Renal pelvis (tissue), 4 donors: ENCODE data around the gene AOPEP. TPM values are rescaled to one million over a fixed set of nuclear protein-coding genes. Genes with fewer than 3 reads are reported as not detected.
"Not testable (repeated sequence)": the region's sequence is repeated elsewhere in the genome, so short reads cannot be mapped to it uniquely, and the experiment has no call there.

Experiments used
- DNase-seq: peaks from one replicate; pipeline ENCODE4 v3.0.0-alpha.2; 2013
- polyA plus RNA-seq, 3 donors: library from polyadenylated mRNA; unstranded; fragments of 120-200 nt; gene quantifications; one replicate each; pipeline ENCODE4 v1.2.1, GENCODE V29; 2013; ENCODE audit not compliant: insufficient read length in 3 of 3

The AOPEP gene
- polyA plus RNA-seq, 3 donors, result 57.9 to 61.7 (median 59.4) TPM

DNA sequence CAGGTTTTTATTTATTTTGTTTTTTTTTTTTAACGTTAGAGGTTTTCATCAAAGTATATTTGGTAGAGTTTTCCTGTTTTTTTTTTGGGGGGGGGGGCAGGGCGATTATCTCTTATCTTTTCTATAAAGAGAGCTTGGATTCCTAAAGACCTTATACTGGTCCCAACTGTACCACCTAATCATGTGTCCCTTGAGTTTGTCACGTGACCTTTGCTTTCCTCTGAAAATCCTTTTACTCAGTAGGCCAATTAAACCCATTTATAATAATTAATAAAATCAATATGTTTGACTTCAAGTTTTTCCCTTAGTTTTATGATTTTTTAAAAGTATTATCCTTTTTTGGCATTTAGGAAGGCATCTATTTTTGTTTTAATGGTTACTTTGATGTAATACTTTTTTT lies 286.4 kb downstream of the AOPEP start:
- DNase-seq, result no peak

- no peak for DNase-seq
Observed at GRCh38 chr9:95014917-95015316, 288.4 kb downstream of the AOPEP start.

- no peak for DNase-seq
Observed at GRCh38 chr9:95015569-95015968, 289.1 kb downstream of the AOPEP start.

DNA sequence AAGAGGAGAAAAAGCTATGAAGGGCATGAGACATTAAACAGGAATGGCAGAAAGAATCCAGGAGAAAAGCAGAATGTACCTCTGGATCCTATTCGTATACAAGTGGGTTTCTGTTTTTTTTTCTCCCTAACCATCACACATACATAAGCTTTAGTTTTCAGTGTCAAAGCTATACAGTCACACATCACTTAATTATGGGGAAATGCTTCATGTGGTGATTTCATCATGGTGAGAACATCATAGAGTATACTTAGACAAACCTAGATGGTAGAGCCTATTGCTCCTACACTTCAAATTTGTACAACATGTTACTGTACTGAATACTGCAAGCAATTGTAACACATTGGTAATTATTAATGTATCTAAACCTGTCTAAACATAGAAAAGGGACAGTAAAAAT lies 290.6 kb downstream of the AOPEP start:
- DNase-seq, result no peak

DNA sequence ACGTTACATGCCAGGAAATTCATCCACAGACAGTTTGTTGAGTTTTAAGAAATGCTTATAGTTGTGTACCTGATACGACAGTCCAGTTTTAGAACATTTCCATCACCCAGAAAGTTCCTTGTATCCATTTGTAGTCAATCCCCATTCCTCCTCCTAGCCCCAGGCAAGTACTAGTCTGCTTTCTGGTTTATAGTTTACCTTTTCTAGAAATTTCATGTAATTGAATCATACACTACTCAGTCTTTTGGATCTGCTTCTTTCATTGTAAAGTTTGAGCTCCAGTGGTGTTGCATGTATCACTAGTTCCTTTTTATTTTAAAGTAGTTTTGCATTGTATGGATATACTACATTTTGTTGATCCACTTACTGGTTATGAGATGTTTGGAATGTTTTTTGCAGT lies 291.2 kb downstream of the AOPEP start:
- no peak for DNase-seq

DNA sequence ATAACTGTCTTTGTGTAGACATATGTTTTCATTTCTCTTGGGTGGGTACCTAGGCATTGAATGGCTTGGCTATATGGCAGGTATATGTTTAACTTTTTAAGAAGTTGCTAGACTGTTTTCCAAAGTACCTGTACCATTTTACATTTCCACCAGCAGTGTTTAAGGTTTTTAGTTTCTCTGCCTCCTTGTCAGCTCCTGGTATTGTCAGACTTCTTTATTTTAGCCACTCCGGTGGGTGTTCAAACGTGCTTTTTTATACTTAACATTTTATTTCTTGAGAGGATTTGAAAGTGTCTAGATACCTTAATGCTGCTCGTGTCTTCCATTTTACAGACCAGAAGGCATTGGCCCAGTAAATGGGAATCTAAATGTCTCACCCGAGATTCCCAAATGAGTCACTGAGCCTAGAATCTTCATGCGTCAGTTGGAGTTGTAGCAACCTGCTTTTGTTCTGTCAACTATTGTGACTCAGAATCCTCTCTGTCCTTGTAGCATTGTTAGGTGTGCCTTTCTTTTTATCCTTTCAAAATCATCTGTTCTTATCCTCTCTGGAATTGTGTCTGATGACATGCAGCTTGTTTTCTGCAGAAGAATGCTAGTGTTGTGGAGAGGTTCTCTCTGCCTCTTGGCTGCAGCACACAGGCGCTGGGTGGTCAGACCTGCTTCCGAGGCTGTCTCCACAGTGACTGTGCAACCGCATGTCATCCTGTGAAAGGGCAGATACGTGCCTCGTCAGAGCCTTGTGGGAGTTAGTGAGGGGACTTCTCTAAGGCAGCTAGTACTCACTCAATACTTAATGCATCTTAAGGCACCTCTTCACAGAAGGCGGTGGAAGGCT lies 291.8 kb downstream of the AOPEP start:
- DNase-seq, result no peak

DNA sequence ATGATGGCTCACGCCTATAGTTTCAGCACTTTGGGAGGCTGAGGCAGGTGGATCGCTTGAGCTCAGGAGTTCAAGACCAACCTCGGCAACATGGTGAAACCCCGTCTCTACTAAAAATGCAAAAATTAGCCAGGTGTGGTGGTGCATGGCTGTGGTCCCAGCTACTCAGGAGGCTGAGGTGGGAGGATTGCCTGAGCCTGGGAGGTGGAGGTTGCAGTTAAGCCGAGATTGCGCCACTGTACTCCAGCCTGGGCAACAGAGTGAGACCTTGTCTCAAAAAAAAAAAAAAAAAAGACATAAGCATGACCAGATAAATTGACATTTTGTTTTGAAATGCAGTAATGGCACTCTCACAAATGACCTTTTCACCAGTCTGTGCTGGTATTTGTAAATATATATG lies 294.1 kb downstream of the AOPEP start:
- not testable (repeated sequence) for DNase-seq

- DNase-seq, result no peak
Observed at GRCh38 chr9:95021166-95021886, 294.8 kb downstream of the AOPEP start.

- no peak for DNase-seq
Observed at GRCh38 chr9:95022657-95023056, 296.2 kb downstream of the AOPEP start.

- no peak for DNase-seq
Observed at GRCh38 chr9:95023217-95024003, 296.9 kb downstream of the AOPEP start.

DNA sequence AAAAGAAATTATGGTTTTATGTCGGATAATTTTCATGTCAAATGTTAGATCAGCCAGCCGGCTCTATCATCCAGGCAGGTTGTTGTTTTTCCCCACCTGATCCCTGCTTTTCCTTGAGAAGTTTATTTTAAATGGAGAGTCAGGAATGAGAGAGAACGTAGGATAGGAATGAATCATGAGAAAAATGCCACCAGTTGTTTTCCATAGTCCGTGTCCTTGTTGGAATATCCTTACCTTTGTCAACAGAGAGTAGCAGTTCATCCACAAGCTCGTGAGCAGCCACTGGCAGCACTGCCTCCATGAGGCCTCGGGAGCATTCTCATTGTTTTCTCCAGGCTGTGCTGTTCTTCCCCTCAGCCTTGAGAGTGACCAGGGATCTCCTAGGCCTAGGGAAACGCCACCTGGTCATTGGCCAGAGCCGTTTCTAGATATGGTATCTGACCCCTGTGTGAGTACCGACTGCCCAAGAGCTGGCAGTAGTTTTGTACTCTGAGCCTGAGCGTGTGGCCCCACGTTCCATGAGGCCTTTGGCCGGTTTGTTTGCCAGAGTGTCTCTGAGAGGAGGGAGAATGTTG lies 297.7 kb downstream of the AOPEP start:
- DNase-seq, result no peak

DNA sequence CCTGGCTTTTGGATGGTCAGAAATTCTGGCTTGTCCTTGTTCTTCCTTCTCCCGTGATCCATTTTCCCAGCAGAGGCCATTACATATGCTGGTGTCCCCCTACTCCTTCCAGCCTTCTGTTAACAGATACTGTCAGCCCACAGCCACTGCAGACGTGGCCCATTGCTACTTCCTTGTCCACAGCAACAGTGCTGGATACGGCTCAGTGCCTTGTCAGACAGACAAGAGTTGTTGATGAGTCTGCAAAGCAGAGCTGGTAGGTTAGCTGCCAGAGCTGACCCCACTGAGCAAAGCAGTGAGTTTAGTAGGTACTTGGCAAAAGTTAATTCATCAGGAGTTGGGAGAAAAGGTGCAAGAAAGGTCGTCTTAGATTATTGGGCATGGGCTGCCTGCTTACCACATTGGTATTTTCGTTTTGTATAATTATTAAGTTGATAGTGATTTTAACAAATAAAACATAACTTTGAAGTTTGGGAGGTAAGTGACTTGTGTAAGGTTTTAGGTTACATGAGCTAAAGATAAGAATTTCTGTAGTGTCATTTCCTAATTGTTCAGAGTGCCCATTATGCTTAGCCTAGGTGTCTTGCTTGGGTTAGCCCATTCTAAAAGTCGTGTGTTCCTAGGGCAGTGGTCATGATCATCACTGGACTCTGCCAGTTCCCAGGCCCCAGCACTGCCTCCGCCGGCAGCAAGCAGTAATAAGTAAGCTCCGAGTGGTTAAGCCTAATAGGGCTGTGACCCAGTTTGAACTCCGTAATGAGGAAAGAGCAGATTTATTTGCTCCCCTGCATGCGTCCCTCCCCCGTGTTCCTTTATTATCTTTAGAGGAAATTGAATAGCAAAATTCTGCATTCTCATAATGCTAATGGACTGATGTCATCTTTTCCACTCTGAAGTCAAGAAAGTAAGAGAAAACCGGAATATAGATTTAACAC lies 299.0 kb downstream of the AOPEP start:
- peak; percentile 84 for DNase-seq

- DNase-seq, result no peak
Observed at GRCh38 chr9:95026148-95026524, 299.6 kb downstream of the AOPEP start.

DNA sequence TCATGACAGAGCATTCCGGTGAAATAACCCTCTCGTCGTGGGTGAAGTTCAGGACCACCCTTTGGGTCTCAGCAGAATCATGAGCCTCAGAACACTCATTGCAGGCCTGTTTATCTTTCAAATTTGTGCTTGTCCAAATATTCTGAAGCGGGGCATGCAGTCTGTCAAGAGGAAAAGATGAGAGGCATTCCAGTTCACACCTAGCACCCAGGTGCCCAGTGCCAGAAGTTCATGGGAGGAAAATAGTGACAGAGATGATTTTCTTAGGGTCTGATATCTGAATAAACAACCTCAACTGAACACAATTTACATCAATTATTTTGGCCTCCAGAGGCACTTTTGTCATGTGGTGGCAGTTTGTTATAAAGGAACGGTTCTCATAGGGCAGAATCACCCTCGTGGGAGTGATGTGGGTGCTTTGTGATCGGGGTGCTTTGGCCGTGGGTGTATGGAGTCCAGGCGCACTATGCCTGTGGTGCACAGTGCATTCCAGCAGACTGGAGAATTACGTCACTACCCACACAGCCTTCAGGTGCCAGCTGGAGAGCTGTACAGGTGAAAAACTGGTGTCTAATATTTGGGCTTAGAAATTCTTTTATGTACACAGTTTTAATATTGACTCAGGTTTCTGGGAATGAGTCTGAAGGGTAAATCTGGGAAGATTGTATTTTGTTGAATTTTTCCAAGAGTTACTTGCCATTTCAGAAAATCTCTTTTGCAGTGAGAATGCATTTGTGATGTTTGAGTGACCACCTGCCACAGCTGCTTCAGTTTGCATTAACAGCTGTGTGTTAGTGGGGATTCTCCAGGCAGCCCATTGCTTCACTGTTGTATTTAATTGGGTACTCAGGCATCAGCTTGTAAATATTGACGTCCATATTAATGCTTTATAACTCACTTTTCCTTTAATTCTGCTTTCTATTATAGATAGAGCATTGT lies 301.7 kb downstream of the AOPEP start:
- DNase-seq, result no peak

DNA sequence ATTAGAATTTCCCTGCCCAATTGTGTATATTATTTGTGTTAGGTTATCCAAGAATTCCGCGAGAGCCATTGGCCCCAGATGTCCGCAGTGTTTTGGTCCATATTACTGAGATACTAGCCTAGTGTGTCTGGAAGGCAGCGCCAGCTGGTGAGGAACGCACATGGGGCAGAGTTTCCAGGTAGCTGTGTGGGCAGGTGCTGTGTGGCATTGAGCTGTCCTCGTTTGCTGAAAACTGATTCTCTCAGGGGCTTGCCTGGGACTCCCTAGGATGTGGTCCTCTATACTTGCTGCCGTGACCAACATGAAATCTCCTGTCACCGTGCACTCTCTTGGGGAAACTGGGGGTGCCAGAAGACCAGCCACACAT lies 302.3 kb downstream of the AOPEP start:
- DNase-seq, result no peak

GRCh38 chr9:95029288-95029687 lies 302.8 kb downstream of the AOPEP start:
- DNase-seq, result no peak

DNA sequence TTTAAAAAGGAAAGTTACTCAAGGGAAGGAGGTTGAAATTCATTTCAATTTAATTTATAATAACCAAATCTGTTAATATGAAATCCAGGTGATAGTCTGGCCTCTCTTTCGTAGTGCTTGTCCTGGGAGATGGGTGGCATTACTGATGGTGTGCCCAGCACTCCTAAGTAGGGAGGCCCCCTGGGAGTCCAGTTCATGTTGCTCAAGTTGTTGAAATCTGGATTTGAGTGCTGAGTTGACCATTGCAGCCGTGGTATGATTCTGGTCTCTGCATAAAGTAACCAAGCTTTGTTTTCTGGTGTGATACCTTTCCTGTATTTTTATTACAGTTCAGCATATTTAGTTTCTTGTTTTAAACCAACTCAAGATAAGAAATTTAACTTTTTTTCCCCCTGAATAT lies 303.2 kb downstream of the AOPEP start:
- DNase-seq, result no peak

DNA sequence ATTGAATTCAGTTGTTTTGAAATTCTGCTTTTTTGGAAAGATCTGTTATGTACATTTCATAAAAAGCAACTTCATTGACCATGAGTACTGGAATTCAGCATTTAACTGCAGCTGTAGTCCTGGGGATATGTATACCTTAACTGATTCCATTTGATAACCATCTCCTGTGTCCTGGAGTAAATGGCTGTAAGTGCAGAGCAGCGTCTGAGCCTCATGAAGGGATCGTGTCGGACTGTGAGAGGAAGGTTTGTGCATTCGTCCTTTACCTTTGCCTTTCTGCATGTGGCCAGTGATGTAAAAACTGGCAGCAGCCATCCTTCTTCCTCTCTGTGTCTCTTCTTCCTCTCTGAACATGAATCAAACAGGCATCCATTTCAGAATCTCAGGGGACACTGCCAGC lies 303.8 kb downstream of the AOPEP start:
- no peak for DNase-seq

DNA sequence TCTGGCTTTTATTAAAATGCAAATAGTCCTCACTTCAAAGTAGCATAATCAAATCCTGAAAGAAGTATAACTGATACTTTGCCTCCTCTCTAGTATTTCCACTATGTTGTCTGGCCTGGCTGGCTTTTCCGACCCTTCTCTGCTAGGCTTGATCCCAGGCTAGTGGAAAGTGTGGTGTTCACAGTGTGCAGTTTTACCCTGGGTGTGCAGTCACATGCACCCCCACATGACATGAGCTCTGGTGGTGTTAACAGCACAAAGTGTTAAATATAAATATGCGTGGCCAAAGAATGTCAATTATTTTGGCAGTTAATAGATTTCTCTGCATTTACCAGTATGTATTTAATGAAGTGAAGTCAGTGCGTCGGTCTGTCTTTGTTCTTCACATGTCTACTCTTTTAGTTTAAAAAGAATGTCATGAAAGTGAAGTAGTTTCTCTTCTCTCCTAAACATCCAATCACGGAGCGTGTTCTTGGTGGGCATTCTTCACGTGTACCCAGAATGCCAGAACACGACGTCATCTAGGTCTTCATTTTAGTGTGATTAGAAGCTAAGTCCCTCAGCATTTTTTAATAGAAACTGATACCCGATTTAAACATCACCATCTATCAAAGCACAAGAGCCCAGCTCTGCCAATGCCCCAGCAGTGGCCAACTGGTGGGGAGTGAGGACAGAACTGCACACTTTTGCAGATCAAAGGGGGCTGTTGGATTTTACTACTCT lies 304.6 kb downstream of the AOPEP start:
- DNase-seq, result no peak
